SK-N-MC (cell line): Measurements from ENCODE around the gene MAP3K12.

Experiments
- DNase-seq: peaks from one replicate; pipeline ENCODE4 v3.0.0-alpha.2; 2011; ENCODE audit warnings: low read depth, low spot score
- H3K27ac ChIP-seq: fragments of 200-600 bp; sonication (generic); 2 replicates; pipeline ENCODE4 v1.5.1; 2016; ENCODE audit warnings: mixed run types
- H3K36me3 ChIP-seq: fragments of 200-600 bp; sonication (generic); 2 replicates; pipeline ENCODE4 v1.6.1; 2017; ENCODE audit warnings: antibody characterized with exemption, low read length, mixed read lengths; ENCODE audit not compliant: insufficient read depth
- H3K4me3 ChIP-seq: fragments of 200-600 bp; sonication (generic); 2 replicates; pipeline ENCODE4 v1.5.1; 2016
- H3K9ac ChIP-seq: fragments of 200-600 bp; sonication (generic); 2 replicates; pipeline ENCODE4 v1.8.0; 2017; ENCODE audit warnings: mixed run types, mixed read lengths; ENCODE audit not compliant: insufficient read length
- H3K9me3 ChIP-seq: fragments of 200-600 bp; sonication (generic); 2 replicates; pipeline ENCODE4 v1.6.1; 2017; ENCODE audit warnings: low read depth, mild to moderate bottlenecking, antibody characterized with exemption, low read length, moderate library complexity, mixed read lengths
- EZH2 ChIP-seq: fragments of 200-600 bp; sonication (generic); IDR thresholded peaks from one replicate; pipeline ENCODE4 v1.6.1; 2017; ENCODE audit warnings: antibody characterized with exemption
- FOXP2 ChIP-seq: optimal IDR thresholded peaks from 2 replicates; pipeline ENCODE3; 2011; ENCODE audit warnings: mild to moderate bottlenecking, moderate library complexity; ENCODE audit not compliant: insufficient read depth; ENCODE audit errors: extremely low read length, control extremely low read depth
- POLR2AphosphoS5 ChIP-seq: IDR thresholded peaks from 2 replicates; pipeline ENCODE4 v1.6.1; 2012; ENCODE audit warnings: mild to moderate bottlenecking, low read depth, low read length, borderline replicate concordance

Gene MAP3K12

GRCh38 chr12:53532524-53533445, 33.5 kb upstream of the MAP3K12 start:
- no peak for DNase-seq

GRCh38 chr12:53532021-53532420, 32.8 kb upstream of the MAP3K12 start:
- Histone ChIP-seq H3K9me3 (no peaks in the 10 kb centered on the region), H3K9ac (no peak overlapping the region), H3K36me3 (peaks cover 52% of the 10 kb centered on the region), H3K4me3 (no peak overlapping the region), H3K27ac (no peak overlapping the region)
- no peak for DNase-seq
- TF ChIP-seq POLR2AphosphoS5, result no peak
- TF ChIP-seq FOXP2, result no peak
- no peak for TF ChIP-seq EZH2

More at GRCh38 chr12:53532524-53533445, 33.5 kb upstream of the MAP3K12 start:
- Histone ChIP-seq H3K9me3 (no peaks in the 10 kb centered on the region), H3K36me3 (peaks cover 56% of the 10 kb centered on the region), H3K4me3 (no peak overlapping the region), H3K9ac (no peak overlapping the region), H3K27ac (no peak overlapping the region)
- no peak for TF ChIP-seq EZH2
- no peak for TF ChIP-seq POLR2AphosphoS5
- no peak for TF ChIP-seq FOXP2

DNA sequence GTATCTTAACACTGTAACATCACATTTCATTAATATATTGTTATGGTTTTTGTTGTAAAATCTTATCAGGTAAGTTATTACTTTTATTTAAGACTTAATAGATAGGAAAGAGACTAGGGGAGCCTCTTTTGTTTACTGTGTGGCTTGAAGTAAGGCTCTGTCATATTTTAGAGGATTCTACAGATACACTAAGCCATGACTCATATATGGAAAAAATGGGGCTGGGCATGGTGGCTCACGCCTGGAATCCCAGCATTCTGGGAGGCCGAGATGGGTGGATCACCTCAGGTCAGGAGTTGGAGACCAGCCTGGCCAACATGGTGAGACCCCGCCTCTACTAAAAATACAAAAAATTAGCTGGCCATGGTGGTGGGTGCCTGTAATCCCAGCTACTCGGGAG, 31.7 kb upstream of the MAP3K12 start:
- Histone ChIP-seq H3K9me3 (no peaks in the 10 kb centered on the region), H3K9ac (no peak overlapping the region), H3K4me3 (no peak overlapping the region), H3K36me3 (peaks cover 48% of the 10 kb centered on the region), H3K27ac (no peak overlapping the region)
- TF ChIP-seq FOXP2, result no peak
- no peak for TF ChIP-seq POLR2AphosphoS5
- TF ChIP-seq EZH2, result no peak
- no peak for DNase-seq

DNA sequence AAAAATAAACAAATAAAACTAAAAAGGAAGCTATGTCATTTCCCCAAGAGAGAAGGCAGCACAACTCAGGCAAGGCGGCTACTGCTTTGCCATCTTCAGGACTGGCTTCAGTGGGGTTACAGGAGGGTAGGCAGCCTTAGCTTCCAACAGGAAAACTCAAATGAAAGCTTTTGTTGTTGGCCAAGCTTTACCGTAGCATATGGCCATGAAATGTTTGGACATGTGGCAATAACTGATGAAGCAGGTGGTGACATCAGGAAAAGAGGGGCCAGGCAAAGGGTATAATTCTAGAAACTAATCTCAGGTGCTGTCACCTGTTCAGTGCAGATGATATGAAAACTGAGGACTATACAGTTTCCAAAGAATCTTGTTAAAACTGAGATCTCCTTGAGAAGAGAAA, 30.8 kb upstream of the MAP3K12 start:
- Histone ChIP-seq H3K9ac (no peak overlapping the region), H3K36me3 (peaks cover 42% of the 10 kb centered on the region), H3K4me3 (no peak overlapping the region), H3K9me3 (no peaks in the 10 kb centered on the region), H3K27ac (no peak overlapping the region)
- no peak for TF ChIP-seq FOXP2
- no peak for TF ChIP-seq EZH2
- TF ChIP-seq POLR2AphosphoS5, result no peak
- DNase-seq, result no peak

DNA sequence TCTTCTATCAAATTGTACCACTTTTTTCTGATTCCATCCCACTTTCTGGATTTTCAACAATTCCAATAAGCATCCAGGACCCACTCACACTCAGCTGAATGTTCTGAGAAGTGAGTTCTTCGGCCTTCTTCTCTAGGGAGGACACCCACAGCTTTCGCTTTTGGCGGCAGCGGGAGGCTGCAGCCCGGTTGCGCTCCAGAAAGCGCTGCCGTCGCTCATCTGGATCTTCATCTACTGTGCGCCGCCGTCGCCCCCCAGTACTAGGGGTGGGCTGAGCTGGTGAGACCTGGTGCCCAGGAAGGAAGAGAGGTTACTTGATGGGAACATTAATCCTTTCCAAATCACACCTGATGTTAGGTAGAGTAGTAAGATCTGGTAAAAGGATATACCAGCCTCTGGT, 25.2 kb upstream of the MAP3K12 start:
- H3K4me3 ChIP-seq, result no peak overlapping the region
- peaks cover 42% of the 10 kb centered on the region for H3K36me3 ChIP-seq
- no peak overlapping the region for H3K9ac ChIP-seq
- no peak for TF ChIP-seq FOXP2
- no peak overlapping the region for H3K27ac ChIP-seq
- DNase-seq, result no peak
- no peaks in the 10 kb centered on the region for H3K9me3 ChIP-seq

DNA sequence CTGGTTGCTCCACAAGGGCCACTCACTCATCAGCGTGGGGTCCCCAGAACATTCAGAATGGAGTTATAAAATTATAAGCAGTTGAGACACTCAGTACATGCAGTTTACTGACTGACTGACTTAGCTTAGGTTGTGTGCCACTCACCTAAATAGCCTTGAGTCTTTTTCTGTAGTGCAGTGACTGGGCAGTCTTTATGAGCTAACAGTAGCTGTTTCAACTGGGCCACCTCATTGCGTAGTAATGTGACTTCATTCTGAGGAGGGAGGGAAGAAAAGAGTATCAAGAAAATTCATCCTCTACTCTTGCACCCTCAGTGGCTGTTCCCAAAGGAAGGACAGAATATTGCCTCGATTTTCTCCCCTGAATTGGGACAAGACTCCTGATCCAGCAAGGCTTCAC, 23.9 kb upstream of the MAP3K12 start:
- no peak for TF ChIP-seq POLR2AphosphoS5
- no peak for TF ChIP-seq FOXP2
- TF ChIP-seq EZH2, result no peak
- Histone ChIP-seq H3K9ac (no peak overlapping the region), H3K36me3 (peaks cover 48% of the 10 kb centered on the region), H3K4me3 (no peak overlapping the region), H3K27ac (no peak overlapping the region), H3K9me3 (no peaks in the 10 kb centered on the region)
- no peak for DNase-seq

DNA sequence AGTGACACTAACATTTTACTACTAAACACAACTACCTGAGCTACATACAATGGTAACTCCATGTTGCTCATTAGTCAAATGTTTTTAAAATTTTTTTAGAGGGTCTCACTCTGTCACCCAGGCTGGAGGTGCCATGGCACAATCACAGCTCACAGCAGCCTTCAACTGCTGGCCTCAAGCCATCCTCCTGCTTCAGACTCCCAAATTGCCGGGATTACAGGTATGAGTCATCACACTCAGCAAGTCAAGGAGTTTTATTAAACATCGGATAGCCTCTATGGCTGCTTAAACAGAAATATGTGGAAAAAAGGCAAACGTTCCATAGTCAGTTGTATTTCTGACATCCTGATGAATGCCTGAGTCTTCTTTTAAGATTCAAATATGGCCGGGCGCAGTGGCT, 19.1 kb upstream of the MAP3K12 start:
- DNase-seq, result no peak
- H3K36me3 ChIP-seq, result peaks cover 75% of the 10 kb centered on the region
- TF ChIP-seq EZH2, result no peak
- no peak for TF ChIP-seq POLR2AphosphoS5
- TF ChIP-seq FOXP2, result no peak
- no peaks in the 10 kb centered on the region for H3K9me3 ChIP-seq
- H3K4me3 ChIP-seq, result no peak overlapping the region
- no peak overlapping the region for H3K27ac ChIP-seq
- H3K9ac ChIP-seq, result no peak overlapping the region

DNA sequence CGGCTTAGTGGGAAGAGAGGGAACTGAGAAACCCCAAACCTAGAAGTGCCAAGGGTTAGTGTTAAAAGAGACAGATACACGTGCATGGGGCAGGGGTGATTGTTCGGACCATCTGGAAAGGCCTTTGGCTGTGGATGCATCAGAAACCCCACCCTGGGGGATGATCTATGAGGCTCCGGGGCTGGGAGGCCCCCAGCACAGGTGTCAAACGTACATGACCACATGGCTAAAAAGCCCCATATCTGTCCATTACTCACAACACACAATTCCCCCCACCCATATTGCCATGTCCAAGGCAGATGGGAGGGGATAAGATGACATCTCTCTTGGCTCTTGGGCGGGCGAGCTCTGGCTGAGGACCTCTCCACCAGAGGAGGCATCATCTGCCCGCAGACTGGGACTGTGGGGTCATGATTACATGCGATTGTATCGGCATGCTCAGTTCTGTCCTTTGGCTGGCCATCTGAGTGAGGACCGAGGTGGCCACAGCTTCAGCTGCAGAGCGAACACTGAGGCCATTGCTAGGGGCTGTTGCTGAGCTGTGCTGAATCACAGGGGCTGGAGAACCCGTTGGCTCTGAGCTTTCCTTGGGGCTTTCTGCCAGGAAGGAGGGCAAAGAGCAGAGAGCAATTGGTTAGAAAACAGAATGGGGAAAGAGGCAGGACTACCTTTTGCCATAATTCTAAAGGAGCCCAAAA, 17.6 kb upstream of the MAP3K12 start:
- no peaks in the 10 kb centered on the region for H3K9me3 ChIP-seq
- DNase-seq, result no peak
- H3K36me3 ChIP-seq, result peaks cover 70% of the 10 kb centered on the region
- H3K27ac ChIP-seq, result no peak overlapping the region
- no peak overlapping the region for H3K9ac ChIP-seq
- no peak overlapping the region for H3K4me3 ChIP-seq
- no peak for TF ChIP-seq FOXP2
- no peak for TF ChIP-seq EZH2
